Sigmoid colon (tissue), 4 donors: Measurements from ENCODE around the gene NHP2.

Experiments used
- CTCF ChIP-seq, 4 experiments: fragments of 450-650 bp in 3 of 4; fragments of 200-600 bp in 1 of 4; IDR thresholded peaks; one replicate each; pipeline ENCODE4 v1.5.1; 2016 to 2019; ENCODE audit warnings: antibody characterized with exemption in 4 of 4, mild to moderate bottlenecking in 3 of 4, moderate library complexity in 2 of 4
- EP300 ChIP-seq, 4 donors: sonication (generic); formaldehyde crosslinking; IDR thresholded peaks; one replicate each; pipeline ENCODE4 v1.6.1; 2017; ENCODE audit warnings: antibody characterized with exemption in 4 of 4
- POLR2A ChIP-seq, 2 donors: fragments of 450-650 bp; IDR thresholded peaks; one replicate each; pipeline ENCODE4 v1.6.1; 2016; ENCODE audit warnings: antibody characterized with exemption in 2 of 2, mild to moderate bottlenecking in 2 of 2, moderate library complexity in 2 of 2
- POLR2AphosphoS5 ChIP-seq, 4 donors: sonication (generic); formaldehyde crosslinking; IDR thresholded peaks; one replicate each; pipeline ENCODE4 v1.6.1; 2017; ENCODE audit warnings: antibody characterized with exemption in 4 of 4

GRCh38 chr5:178103612-178104011, 50.1 kb downstream of the NHP2 start:
- TF ChIP-seq POLR2A (IDR thresholded peaks at IDR 0.05) (no peak), POLR2AphosphoS5 (IDR thresholded peaks at IDR 0.05) (no peak), CTCF (IDR thresholded peaks at IDR 0.05) (no peak), EP300 (IDR thresholded peaks at IDR 0.05) (no peak)
